Measurements from ENCODE around the gene DPH3.

Gene DPH3

GRCh38 chr3:16227566-16227965 is 37.2 kb downstream of the DPH3 start:
- DNase-seq, result no peak

- no peak for DNase-seq
Measured at GRCh38 chr3:16224325-16224724, 40.4 kb downstream of the DPH3 start.

- DNase-seq, result no peak
Measured at GRCh38 chr3:16222547-16222946, 42.2 kb downstream of the DPH3 start.

- no peak for DNase-seq
Measured at GRCh38 chr3:16221990-16222389, 42.8 kb downstream of the DPH3 start.

- no peak for DNase-seq
Measured at GRCh38 chr3:16219777-16220176, 45.0 kb downstream of the DPH3 start.

- no peak for DNase-seq
Measured at GRCh38 chr3:16216373-16216935, 48.3 kb downstream of the DPH3 start.

- DNase-seq, result no peak
Measured at GRCh38 chr3:16214366-16214765, 50.4 kb downstream of the DPH3 start.

- no peak for DNase-seq
Measured at GRCh38 chr3:16211176-16211904, 53.4 kb downstream of the DPH3 start.
